ENCODE data around the gene ATP2C1.

Gene ATP2C1

DNA sequence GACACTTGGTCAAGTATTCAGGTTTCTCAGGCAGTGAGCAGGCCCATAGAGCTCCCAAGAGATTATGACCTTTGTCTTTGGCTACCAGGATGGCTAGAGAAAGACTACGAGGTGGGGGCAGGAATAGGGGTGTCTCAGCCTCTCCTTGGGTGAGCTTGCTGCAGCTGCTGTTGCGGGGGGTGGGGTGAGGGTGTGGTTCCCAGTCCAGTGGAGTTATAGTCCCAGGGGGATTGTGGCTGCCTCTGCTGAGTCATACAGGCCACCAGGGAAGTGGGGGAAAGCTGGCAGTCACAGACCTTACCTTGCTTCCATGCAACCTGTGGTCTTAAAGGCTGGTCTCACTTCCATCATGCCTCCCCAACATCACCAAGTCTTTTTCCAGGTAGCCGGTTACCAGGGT lies 31.7 kb downstream of the ATP2C1 start:
- no peaks in the 10 kb centered on the region for H3K4me1 ChIP-seq (ENCODE audit: control insufficient read depth, low read depth, low read length)
- no peaks in the 10 kb centered on the region for H3K36me3 ChIP-seq (ENCODE audit: control insufficient read depth, low read depth, low read length)
- no peak overlapping the region for H3K9ac ChIP-seq (ENCODE audit: low read length)
- H3K27me3 ChIP-seq (ENCODE audit: control insufficient read depth, insufficient read depth, low read length) = no peaks in the 10 kb centered on the region
- H3K9me3 ChIP-seq (ENCODE audit: control insufficient read depth, low read depth, low read length) = no peaks in the 10 kb centered on the region
- H3K4me3 ChIP-seq (ENCODE audit: low read length) = no peak overlapping the region
- H3K27ac ChIP-seq (ENCODE audit: low read length) = no peak overlapping the region

DNA sequence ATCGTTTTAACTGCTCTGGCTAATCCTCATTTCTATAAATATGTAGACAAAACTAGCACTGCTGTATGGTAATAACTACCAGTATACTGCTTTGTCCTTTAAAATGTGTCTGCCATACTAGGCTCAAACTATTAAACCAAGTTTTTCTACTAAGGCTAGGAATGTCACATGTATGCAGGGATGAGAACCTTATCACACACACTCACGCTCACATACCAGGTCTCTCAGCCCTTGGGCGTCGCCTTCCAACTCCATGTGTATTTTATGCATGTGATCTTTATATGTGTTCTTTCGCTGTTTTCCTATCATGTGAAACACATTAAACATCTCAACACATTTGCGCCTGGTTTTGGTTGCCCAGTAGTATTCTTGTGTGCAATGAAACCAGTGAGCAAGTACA lies 32.6 kb downstream of the ATP2C1 start:
- no peaks in the 10 kb centered on the region for H3K36me3 ChIP-seq (ENCODE audit: control insufficient read depth, low read depth, low read length)
- H3K27me3 ChIP-seq (ENCODE audit: control insufficient read depth, insufficient read depth, low read length) = no peaks in the 10 kb centered on the region
- H3K4me1 ChIP-seq (ENCODE audit: control insufficient read depth, low read depth, low read length) = no peaks in the 10 kb centered on the region
- H3K9me3 ChIP-seq (ENCODE audit: control insufficient read depth, low read depth, low read length) = no peaks in the 10 kb centered on the region
- no peak overlapping the region for H3K9ac ChIP-seq (ENCODE audit: low read length)
- H3K27ac ChIP-seq (ENCODE audit: low read length) = no peak overlapping the region
- no peak overlapping the region for H3K4me3 ChIP-seq (ENCODE audit: low read length)

DNA sequence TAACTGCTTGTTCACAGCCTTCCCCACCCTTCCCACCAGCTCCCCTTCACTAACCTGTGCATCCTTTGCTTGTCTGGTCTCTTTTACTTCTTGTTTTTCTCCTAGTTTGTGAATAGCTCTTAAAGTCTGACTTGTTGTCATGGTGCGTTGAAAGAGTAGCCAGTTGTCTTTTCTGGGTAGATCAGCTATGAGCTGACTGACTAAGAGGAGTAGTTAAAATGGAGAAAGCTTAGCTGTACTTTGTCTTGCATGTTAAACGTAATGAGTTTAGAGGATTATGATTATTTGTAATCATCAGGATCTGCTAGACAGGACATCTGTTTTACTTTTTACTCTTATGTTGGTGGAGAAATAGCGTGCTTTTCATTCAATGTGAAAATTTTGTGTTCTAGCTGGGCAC lies 35.9 kb downstream of the ATP2C1 start:
- no peaks in the 10 kb centered on the region for H3K9me3 ChIP-seq (ENCODE audit: control insufficient read depth, low read depth, low read length)
- no peak overlapping the region for H3K27ac ChIP-seq (ENCODE audit: low read length)
- H3K9ac ChIP-seq (ENCODE audit: low read length) = no peak overlapping the region
- H3K27me3 ChIP-seq (ENCODE audit: control insufficient read depth, insufficient read depth, low read length) = no peaks in the 10 kb centered on the region
- no peaks in the 10 kb centered on the region for H3K4me1 ChIP-seq (ENCODE audit: control insufficient read depth, low read depth, low read length)
- peaks cover 9% of the 10 kb centered on the region for H3K36me3 ChIP-seq (ENCODE audit: control insufficient read depth, low read depth, low read length)
- H3K4me3 ChIP-seq (ENCODE audit: low read length) = no peak overlapping the region

DNA sequence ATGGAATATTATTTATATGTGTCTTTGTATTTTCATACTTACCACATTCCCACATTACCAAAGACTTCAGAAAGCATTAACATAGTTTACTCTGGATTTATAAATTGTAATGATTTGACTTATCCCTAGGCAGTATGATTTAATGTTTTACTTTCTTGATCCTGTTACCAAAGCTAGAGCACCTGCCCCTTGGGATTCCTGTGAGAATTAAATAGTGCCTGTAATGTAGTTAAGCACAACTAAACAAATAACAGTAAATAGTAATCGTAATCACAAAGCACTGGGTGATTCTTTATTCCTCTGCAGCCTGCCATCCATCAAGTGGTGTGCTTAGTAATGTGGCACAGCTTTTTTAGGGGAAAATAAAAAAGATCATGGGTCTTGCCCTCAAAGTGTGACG lies 39.1 kb downstream of the ATP2C1 start:
- H3K4me3 ChIP-seq (ENCODE audit: low read length) = no peak overlapping the region
- H3K36me3 ChIP-seq (ENCODE audit: control insufficient read depth, low read depth, low read length) = peaks cover 9% of the 10 kb centered on the region
- H3K4me1 ChIP-seq (ENCODE audit: control insufficient read depth, low read depth, low read length) = no peaks in the 10 kb centered on the region

DNA sequence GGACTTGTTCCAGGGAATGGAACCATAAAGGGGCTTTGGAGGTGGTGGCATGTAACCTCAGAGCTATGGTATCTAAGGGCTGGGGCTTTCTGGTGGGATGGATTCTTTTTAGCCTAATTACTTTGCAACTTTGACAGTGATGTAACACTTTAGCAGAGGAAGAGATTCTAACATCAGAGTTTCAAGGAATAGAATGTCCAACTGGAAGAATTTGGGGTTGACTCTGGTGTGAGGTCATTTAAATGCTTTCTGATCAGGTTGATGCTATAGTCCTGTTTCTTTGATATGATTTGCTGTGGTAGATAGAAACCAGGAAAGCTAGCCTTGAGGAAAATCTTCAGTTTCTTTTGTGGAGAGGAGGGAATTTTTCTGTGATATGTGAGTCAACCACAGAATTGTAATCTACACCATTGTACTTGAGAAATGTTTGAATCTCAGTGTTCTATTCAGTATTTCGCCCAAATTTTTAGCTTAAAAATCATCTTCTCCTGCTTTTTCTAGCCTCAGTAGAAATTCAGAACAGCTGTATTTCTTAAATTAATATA lies 40.0 kb downstream of the ATP2C1 start:
- Histone ChIP-seq H3K27me3 (ENCODE audit: control insufficient read depth, insufficient read depth, low read length) (no peaks in the 10 kb centered on the region), H3K4me1 (ENCODE audit: control insufficient read depth, low read depth, low read length) (no peaks in the 10 kb centered on the region), H3K27ac (ENCODE audit: low read length) (no peak overlapping the region), H3K4me3 (ENCODE audit: low read length) (no peak overlapping the region), H3K9me3 (ENCODE audit: control insufficient read depth, low read depth, low read length) (no peaks in the 10 kb centered on the region), H3K9ac (ENCODE audit: low read length) (no peak overlapping the region), H3K36me3 (ENCODE audit: control insufficient read depth, low read depth, low read length) (peaks cover 9% of the 10 kb centered on the region)

More for the DNA sequence above, 39.1 kb downstream of the ATP2C1 start:
- H3K9me3 ChIP-seq (ENCODE audit: control insufficient read depth, low read depth, low read length) = no peaks in the 10 kb centered on the region
- H3K9ac ChIP-seq (ENCODE audit: low read length) = no peak overlapping the region
- H3K27ac ChIP-seq (ENCODE audit: low read length) = no peak overlapping the region
- H3K27me3 ChIP-seq (ENCODE audit: control insufficient read depth, insufficient read depth, low read length) = no peaks in the 10 kb centered on the region

DNA sequence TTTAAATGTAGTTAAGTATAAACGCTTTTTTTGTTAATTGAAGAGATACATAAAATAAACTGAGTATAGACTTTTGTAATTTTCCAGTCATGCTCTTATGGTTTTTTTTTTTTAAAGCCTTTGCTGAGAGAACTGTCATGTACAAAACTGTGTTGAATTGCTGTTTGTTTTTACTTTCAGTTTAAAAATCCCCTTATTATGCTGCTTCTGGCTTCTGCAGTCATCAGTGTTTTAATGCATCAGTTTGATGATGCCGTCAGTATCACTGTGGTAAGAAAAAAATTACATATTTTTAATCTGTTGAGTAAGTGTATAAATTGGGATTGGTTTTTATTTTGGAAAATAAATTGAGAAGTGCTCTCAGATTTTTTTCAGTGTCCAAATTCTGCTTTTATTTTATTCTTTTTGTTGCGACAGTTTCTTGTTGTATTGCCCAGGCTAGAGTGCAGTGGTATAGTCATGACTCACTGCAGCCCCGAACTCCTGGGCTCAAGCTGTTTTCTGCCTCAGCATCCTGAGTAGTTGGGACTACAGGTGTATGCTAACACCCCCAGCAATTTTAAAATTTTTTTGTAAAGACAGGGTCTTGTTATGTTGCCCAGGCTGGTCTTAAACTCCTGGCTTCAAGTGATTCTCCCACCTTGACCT lies 40.7 kb downstream of the ATP2C1 start:
- H3K9ac ChIP-seq (ENCODE audit: low read length) = no peak overlapping the region
- peaks cover 9% of the 10 kb centered on the region for H3K36me3 ChIP-seq (ENCODE audit: control insufficient read depth, low read depth, low read length)
- H3K27ac ChIP-seq (ENCODE audit: low read length) = no peak overlapping the region
- H3K27me3 ChIP-seq (ENCODE audit: control insufficient read depth, insufficient read depth, low read length) = no peaks in the 10 kb centered on the region
- no peaks in the 10 kb centered on the region for H3K4me1 ChIP-seq (ENCODE audit: control insufficient read depth, low read depth, low read length)
- no peak overlapping the region for H3K4me3 ChIP-seq (ENCODE audit: low read length)
- H3K9me3 ChIP-seq (ENCODE audit: control insufficient read depth, low read depth, low read length) = no peaks in the 10 kb centered on the region

DNA sequence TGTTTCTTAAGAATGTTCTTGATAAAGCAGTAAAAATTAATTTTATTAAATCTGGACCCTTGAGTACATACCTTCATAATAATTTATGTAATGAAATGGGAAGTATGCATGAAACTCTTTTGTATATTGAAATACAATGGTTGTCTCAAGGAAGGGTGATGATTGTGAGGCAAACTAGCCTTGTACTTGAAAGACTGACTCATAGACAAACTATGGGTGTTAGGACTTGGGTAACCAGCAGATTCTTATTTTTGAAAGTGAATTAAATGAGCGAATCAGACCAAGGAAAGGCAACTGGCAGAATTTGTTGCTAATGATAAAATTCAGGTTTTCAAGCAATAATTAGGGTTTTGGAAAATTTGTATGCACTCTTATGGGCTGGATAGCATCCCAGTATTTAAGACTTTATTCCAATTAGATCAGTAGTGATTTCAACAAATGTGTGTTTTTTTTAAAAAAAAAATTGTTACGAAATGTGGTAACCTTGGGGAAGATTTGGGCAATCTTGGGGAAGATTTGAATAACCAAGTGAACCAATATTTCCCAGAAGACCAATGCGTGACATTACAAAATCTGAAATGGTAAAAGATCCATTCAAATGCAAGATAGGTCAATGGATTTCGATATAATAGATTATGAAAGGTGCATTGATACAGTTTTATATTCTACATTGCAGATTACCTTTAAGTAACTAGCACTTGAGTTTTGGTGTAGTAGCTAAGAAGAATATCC lies 42.0 kb downstream of the ATP2C1 start:
- H3K4me3 ChIP-seq (ENCODE audit: low read length) = no peak overlapping the region
- H3K27me3 ChIP-seq (ENCODE audit: control insufficient read depth, insufficient read depth, low read length) = no peaks in the 10 kb centered on the region
- H3K9ac ChIP-seq (ENCODE audit: low read length) = no peak overlapping the region
- H3K36me3 ChIP-seq (ENCODE audit: control insufficient read depth, low read depth, low read length) = peaks cover 9% of the 10 kb centered on the region
- H3K4me1 ChIP-seq (ENCODE audit: control insufficient read depth, low read depth, low read length) = no peaks in the 10 kb centered on the region
- no peak overlapping the region for H3K27ac ChIP-seq (ENCODE audit: low read length)
- no peaks in the 10 kb centered on the region for H3K9me3 ChIP-seq (ENCODE audit: control insufficient read depth, low read depth, low read length)

DNA sequence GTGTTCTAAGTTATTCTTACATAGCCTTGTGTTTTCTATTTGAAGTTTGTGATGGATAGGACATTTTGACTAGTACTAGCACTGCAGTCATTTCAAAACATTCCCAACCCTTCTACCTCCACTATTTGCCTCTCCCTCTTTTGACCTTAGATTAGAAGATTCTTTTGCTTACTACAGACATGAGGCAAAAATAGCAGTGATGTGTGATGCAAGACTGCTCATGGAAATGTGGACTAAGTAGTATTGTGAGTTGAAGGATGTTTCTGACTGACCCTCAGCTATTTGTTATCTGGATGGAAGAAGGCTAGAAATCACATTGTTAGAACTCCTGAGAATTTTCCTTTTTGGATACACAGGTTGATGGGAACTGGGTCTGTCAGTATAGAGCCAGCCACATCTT lies 45.9 kb downstream of the ATP2C1 start:
- H3K4me3 ChIP-seq (ENCODE audit: low read length) = no peak overlapping the region
- H3K36me3 ChIP-seq (ENCODE audit: control insufficient read depth, low read depth, low read length) = peaks cover 28% of the 10 kb centered on the region
- no peaks in the 10 kb centered on the region for H3K9me3 ChIP-seq (ENCODE audit: control insufficient read depth, low read depth, low read length)
- H3K27ac ChIP-seq (ENCODE audit: low read length) = no peak overlapping the region
- no peaks in the 10 kb centered on the region for H3K4me1 ChIP-seq (ENCODE audit: control insufficient read depth, low read depth, low read length)
- H3K9ac ChIP-seq (ENCODE audit: low read length) = no peak overlapping the region
- no peaks in the 10 kb centered on the region for H3K27me3 ChIP-seq (ENCODE audit: control insufficient read depth, insufficient read depth, low read length)

DNA sequence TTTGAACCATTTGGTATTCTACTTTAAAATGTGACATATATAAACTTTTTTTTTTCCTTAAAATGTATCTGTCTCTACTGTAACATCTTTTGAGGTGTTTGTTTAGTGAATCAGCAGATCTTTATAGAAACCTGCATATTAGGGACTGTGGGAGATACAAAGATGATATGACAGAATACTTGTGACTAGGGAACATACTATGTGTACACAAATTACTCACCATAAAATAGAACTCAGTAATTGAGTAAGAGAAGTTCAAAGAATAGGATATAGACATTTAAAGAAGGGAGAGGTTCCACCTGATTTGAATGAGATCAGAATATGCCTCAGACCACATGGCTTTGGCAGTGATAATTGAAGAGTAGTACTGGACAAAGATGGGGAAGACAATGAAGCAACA lies 47.9 kb downstream of the ATP2C1 start:
- no peaks in the 10 kb centered on the region for H3K27me3 ChIP-seq (ENCODE audit: control insufficient read depth, insufficient read depth, low read length)
- H3K4me3 ChIP-seq (ENCODE audit: low read length) = no peak overlapping the region
- H3K9ac ChIP-seq (ENCODE audit: low read length) = no peak overlapping the region
- peaks cover 34% of the 10 kb centered on the region for H3K36me3 ChIP-seq (ENCODE audit: control insufficient read depth, low read depth, low read length)
- no peak overlapping the region for H3K27ac ChIP-seq (ENCODE audit: low read length)
- H3K9me3 ChIP-seq (ENCODE audit: control insufficient read depth, low read depth, low read length) = no peaks in the 10 kb centered on the region
- no peaks in the 10 kb centered on the region for H3K4me1 ChIP-seq (ENCODE audit: control insufficient read depth, low read depth, low read length)

DNA sequence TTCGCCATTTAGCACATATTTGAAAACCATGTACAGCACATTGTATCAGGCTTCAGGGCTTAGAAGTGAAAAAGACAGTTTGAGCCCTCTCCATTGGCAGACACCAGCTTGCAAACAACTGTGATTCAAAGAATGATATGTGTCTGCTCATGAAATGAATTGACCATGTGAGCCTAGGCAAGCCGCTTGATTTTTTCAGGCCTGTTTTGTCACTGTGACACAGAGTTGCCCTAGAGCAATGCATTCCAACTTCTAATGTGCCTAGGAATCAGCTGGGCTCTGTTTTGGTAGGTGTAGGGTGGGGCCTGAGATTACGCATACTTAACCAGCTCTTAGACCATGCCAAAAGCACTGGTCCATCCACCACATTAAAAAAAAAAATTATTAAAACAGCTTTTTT lies 53.0 kb downstream of the ATP2C1 start:
- no peak overlapping the region for H3K27ac ChIP-seq (ENCODE audit: low read length)
- no peak overlapping the region for H3K9ac ChIP-seq (ENCODE audit: low read length)
- H3K36me3 ChIP-seq (ENCODE audit: control insufficient read depth, low read depth, low read length) = peaks cover 29% of the 10 kb centered on the region
- H3K9me3 ChIP-seq (ENCODE audit: control insufficient read depth, low read depth, low read length) = no peaks in the 10 kb centered on the region
- H3K4me1 ChIP-seq (ENCODE audit: control insufficient read depth, low read depth, low read length) = no peaks in the 10 kb centered on the region
- H3K4me3 ChIP-seq (ENCODE audit: low read length) = no peak overlapping the region
- no peaks in the 10 kb centered on the region for H3K27me3 ChIP-seq (ENCODE audit: control insufficient read depth, insufficient read depth, low read length)

DNA sequence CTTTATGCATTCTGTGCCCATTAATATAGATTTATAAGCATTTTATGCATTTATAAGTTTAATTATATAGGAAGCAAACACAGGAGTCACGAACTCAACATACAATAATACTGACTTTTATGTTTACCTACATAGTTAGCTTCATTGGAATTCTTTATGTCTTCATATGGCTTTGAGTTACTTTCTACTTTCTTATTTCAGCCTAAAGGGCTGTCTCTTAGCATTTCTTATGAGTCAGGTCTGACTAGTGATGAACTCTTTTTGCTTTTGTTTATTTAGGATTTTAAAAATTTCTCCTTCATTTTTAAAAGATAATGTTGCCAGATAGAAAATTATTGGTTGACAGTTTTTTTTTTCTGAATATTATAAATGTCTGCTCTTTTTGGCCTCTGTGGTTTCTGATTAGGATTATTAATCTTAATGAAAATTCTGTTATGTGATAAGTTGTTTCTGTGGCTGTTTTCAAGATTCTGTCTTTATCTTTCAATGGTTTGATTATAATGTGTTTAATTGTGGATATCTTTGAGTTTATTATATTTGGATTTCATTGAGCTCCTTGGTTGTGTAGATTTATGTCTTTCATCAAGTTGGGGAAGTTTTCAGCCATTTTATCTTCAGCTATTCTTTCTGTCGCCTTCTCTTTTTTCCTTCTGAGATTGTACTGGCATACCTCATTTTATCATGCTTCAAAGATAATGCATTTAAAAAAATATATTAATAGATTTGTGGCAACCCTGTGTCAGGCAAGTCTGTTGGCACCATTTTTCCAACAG lies 54.3 kb downstream of the ATP2C1 start:
- Histone ChIP-seq H3K27ac (ENCODE audit: low read length) (no peak overlapping the region), H3K36me3 (ENCODE audit: control insufficient read depth, low read depth, low read length) (peaks cover 21% of the 10 kb centered on the region), H3K9me3 (ENCODE audit: control insufficient read depth, low read depth, low read length) (no peaks in the 10 kb centered on the region), H3K4me3 (ENCODE audit: low read length) (no peak overlapping the region), H3K27me3 (ENCODE audit: control insufficient read depth, insufficient read depth, low read length) (no peaks in the 10 kb centered on the region), H3K9ac (ENCODE audit: low read length) (no peak overlapping the region), H3K4me1 (ENCODE audit: control insufficient read depth, low read depth, low read length) (no peaks in the 10 kb centered on the region)
